Mesenteric fat pad (tissue), 1 donor: ENCODE data around the gene CTCF. TPM values are rescaled to one million over a fixed set of nuclear protein-coding genes. Genes with fewer than 3 reads are reported as not detected.

ENCODE experiments used
- DNase-seq: peaks from one replicate; pipeline ENCODE4 v3.0.0-alpha.2; 2020; ENCODE audit warnings: low spot score
- total RNA-seq: library from RNA; stranded (reverse); fragmentation: NEBNext Ultra II Directional; extraction: Animal tissue kit (Norgen Biotek cat#: 25700); gene quantifications from one replicate; pipeline ENCODE4 v1.2.1, GENCODE V29; 2021
- donor health status: DM: yes; HTN: yes; CAD: no.

The CTCF gene
- total RNA-seq, 1 donor from 2014 or later: 26.2 TPM

DNA sequence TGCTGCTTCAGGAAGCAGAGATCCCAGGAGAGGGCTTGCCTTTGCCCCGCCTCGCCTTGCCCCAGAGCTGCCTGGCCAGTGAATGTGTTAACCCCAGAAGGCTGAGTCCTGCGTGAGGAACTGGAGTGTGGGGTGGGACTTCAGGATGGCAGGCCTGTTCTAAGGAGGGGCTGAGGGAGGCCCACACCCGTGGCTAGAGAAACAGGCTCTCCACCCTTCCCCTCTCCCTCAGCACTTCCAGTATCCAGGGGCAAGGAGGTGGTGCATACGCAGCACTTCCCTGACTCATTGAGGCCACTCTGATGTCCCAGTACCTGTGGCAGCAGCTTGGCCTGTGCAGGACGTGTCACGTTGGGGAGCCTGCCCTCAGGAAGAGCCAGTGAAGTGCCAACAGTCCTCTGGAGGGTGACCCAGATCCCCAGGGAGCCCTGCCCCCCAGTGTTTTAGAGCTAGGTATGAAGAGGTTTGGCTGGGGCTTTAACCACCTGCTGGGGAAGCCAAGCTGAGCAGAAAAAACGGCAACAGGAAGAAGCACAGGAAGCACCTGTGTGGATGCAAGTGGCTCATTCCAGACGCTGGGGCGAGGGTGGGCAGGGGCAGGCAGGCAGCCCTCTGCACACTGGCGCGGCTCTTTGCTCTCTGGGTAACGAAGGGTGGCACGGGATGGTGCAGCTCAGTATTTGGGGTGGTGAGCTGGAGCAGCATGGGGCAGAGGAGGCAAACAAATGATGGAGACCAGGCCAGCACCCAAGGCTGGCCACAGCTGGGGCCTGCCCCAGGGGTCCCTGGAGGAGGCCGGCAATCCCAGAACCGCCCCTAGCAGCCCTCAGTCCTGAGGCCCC, 14.7 kb upstream of the CTCF start:
- DNase-seq: no peak

DNA sequence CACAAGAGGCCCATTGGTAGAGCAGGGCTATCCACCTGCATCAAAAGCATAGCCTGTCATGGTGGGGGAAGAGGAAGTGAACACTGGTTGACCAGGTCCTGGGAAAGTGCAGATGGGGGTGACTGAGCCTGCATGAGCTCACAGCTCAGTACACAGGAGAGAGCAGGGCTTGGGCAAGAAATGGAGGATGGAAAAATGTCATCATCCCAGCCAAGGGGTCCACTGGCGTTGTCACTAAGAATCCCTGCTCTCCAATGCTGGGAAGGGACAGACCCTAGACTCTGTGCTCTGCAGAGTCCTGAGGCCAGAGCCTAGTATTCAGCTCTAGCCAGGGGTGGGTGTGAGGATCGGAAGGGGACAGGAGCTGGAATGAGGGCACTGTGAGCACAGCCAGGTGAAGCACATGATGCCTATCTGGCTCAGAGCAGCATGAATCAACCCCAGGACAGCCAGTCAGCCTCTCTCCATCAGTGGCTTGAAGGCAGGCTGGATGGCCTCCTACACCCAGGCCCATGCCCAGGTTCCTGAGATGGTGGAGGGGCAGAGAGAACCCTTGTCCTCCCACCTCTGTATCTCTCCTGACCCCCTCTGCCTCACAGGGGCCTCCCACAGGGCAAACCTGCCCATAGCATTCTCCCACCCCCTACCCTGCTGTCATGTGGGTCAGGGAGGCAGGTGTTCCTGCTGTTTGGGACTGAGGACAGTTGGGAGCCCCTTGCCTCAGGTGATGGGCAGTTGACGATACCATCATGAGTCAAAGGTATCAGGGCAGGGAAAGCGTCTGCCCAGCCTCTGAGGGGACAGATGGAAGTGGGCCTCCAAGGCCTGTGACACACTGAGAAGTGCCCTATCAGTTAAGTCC, 13.8 kb upstream of the CTCF start:
- no peak for DNase-seq

DNA sequence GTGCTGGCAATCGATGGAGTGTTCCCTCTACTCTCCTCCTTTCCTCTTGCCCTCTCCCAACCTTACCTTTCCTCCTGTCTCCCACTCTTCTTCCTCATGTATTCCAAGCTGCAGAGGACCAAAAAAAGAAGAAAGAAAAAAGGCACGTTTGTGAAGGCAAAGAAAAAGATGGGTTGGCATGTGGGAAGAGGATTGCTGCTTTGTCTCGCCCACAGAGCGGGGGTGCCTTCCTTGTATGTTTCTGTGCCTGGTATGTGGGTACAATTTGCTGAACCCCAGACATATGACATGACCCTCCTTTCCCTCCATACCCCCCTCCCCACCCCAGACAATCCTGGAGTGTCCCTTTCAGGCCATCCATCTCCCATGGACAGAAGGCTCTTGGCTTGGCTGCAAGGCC, 13.1 kb upstream of the CTCF start:
- no peak for DNase-seq

DNA sequence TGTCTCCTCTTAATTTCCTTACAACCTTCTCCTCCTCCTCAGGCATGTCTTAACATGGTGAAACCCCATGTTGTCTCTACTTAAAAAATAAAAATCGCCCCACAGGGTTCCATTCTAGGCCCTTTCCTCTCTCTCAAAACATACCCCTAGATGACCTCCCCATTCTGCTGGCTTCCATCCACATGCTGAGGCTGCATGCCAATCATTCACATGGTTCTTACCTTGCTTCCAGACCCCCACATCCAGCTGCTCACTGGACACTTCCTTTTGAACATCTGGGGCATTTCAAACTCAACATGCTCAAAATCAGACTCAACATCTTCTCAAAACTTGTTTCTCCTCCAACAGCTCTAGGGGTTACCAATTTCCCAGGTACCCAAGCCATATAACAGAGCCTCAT, 12.4 kb upstream of the CTCF start:
- DNase-seq: no peak

DNA sequence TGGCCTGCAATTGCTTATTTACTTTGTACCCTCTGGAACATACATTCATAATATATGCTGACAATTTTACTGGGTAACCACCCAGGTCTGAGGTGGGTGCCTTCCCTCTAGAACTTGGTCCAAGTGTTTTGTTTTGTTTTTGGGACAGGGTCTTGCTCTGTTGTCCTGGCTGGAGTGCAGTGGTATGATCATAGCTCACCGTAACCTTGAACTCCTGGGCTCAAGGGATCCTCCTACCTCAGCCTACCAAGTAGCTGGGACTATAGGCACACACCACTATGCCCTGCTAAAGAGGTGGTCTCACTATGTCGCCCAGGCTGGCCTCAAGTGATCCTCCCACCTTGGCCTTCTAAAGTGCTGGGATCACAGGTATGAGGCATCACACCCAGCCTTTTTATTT, 11.2 kb upstream of the CTCF start:
- no peak for DNase-seq

DNA sequence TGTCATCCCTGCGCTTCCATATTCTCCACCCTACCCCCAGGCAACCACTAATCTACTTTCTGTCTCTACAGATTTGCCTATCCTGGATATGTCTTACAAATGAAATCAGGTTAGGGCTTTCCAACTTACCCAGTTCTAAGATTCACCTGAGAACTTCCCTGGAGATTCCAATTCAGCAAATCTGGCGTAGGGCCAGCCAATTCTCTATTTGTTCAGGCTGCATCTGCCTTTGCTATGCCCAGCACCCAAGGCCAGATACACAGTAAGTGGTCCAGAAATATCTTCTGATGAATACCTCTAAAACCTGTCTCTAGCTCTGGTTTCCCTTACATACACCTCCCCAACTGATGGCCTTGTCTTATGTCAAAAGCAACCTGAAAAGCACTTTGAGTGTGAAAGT, 10.4 kb upstream of the CTCF start:
- DNase-seq: no peak

DNA sequence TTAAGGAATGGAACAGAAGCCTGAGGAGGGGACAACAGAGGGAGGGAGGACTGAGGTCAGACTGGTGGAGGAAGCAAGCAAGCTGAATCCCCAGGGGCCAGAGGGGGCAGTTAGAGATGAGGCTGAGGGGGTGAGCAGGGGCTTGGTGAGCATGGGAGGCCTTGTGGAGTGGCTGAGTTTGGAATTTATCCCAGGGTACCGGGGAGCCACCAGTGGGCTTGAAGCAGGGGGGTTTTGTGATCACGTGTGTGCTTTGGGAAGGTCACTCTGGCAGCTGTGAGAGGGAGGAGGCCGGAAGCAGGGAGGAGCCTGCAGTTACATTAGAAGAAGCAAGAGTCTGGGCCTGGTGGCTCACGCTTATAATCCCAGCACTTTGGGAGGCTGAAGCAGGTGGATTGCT, 9.8 kb upstream of the CTCF start:
- DNase-seq: no peak

DNA sequence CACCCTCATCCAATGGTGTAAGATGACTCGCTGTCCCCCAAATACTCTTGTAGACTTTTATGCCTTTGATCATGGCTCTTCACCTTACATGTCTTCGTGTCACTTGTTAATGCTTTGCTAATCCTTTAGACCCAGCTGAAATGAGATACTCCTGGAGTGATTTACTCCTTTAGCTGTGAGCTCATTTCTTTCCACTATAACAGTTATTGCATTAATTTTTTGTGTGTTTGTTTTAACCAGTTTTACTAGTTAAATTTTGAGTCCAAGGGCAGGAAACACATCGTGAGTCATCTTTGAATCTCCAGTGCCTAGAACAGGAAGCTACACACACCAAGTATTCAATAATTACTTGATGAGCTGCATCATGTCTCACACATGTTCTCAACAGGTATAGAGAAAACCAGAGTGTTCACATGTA, 6.5 kb upstream of the CTCF start:
- DNase-seq: no peak

DNA sequence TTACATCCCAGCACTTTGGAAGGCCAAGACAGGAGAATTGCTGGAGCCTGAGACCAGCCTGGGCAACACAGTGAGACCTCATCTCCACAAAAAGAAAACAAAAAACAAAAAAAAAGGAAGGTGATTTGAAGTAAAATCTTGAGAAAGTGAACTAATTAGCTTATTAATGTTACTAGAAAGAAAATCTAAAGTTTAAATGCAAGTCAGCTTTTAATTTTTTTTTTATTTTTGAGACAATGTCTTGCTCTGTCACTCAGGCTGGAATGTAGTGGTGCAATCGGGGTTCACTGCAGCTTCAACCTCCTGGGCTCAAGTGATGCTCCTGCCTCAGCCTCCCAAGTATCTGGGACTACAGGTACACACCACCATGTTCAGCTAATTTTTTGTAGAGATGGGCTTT, 3.5 kb upstream of the CTCF start:
- DNase-seq: no peak

DNA sequence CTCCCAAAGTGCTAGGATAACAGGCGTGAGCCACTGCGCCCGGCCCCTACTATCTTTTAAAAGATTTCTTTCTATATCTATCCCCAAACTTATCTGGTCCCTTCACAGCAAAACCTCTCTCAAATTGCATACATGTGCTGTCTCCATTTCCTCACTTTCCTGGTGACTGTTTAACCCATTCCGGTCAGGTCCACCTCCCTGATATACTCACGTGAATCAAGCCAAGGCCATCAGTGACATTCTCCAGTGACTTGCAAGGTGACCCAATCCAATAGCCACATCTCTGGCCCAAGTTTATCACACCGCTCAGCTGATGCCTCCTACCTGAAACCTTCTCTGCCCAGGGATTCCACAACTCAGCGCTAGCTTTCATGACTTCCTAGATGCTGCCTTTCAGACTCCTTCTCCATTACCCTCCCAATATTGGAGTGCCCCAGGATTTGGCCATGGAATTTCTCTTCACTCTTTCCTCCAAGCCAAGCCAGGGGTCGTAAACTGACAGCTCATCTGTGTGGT, 1.4 kb upstream of the CTCF start:
- no peak for DNase-seq

DNA sequence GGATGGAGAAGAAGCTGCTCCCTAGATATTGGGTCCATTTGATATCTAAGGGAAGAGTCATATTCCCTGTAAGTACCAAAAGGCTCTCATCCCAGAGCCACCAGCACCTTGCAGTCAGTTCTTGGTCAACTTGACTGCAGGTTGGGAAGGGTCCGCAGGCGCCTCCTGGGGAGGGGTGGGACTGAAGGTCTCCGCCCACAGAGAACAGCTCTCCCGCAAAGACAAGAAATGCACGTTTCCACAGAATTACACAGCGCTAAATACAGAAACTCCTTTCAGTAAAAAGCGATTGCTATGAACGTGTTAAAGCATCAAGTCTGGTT, 864 bp upstream of the CTCF start:
- DNase-seq: no peak

DNA sequence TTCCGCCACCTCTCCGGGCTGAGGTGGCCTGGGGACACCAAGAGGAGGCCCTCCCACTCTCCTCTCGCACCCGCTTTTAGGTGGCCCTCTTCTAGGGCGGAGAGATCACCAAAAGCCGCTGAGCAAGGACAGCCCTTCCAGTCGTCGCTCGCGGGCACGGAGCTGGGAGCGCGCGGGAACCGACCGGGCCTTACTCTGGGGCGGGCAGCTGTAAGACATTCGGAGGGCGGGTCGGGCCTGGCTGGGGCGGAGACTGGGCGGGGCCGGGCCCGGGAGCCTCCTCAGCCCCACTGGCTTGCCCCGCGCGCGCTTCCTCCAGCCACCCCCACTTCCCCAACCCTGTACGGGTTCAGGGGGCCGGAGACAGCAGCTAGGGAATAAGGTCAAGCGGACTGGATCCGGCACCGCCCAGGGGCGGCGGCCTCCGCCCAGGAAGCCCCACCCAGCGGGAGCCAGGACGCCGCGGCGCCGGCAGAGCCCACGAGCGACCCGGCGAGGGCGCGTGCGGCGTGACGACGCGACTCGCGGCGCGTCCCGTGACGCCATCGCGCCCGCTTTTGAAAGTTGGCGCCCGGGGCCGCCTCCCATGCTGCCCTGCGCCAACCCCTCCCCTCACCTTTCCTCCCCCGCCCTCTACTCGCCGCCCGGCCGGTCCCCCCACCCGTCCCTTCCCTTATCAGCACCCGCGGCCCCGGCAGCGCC, 351 bp upstream of the CTCF start:
- peak; percentile 99 for DNase-seq

DNA sequence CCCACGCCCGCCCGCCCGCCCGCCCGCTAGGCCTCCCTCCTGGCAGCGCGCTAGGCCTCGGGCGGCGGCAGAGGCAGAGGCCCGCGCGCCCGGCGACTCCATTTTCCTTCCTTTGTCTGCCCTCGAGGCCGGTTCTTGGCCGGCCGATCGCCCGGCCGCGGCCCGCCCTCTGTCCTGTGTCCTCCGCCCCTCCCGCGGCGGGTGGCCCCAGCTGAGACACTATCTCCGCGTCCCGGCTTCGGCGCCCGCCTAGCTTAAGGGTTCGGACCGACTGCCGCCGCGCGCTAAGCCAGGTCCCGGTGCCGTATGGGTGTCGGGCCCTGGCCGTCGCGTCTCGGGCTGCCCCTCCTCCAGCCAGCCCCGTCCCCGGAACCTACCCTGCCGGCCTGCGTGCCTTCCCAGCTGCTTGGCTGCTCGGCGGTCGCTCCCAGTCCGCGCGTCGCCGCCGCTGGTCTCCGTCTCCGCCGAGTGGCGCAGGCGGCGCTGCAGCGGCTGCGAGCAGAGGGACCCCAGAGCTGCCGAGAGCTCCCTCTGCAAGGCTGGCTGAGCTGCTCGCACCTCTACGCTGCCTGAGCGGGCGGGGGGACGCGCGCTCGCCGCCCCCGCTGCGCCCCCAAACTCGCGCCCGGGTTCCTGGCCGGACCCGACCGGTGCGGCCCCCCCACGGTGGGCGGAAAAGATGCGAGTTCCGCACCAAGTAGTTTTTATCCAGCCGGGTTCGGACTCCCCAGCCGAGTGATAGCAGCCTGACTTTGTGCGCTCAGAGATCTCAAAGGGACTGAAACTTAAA, 787 bp downstream of the CTCF start:
- DNase-seq: no peak

DNA sequence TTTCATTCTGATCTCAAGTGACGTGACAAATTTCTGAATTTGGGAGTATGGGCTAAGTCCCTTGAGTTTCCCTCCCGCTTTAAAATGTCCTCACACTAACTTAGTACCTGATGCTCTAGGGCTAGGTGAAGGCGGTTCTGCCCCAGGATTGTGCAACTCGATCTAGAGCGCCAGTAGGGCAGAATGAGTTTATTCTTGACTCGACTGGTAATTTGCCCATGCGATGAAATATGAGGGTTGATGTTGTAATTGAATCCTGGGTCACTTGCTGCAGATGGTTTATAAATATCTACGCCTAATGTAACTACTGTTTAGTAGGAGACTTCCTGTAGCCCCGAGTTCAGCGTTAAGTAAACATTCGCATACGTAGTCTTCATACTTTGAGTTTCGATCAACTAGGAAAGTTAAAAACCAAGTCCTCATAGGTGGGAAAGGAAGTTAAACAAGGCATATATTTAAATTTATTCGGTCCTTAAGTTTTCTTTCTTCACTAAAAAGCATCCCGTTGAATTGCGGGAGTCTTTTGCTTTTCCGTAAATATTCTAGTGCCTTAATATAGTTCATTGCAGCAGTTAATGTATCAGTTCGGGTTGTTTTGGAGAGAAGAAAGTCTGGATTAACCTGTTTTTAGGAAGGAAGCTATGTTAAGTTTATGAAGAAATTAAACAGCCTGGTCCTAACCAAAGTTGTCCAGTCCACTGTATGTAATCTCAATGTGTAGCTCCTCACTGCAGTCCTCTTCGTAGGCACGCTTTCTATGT, 1.6 kb downstream of the CTCF start:
- no peak for DNase-seq

DNA sequence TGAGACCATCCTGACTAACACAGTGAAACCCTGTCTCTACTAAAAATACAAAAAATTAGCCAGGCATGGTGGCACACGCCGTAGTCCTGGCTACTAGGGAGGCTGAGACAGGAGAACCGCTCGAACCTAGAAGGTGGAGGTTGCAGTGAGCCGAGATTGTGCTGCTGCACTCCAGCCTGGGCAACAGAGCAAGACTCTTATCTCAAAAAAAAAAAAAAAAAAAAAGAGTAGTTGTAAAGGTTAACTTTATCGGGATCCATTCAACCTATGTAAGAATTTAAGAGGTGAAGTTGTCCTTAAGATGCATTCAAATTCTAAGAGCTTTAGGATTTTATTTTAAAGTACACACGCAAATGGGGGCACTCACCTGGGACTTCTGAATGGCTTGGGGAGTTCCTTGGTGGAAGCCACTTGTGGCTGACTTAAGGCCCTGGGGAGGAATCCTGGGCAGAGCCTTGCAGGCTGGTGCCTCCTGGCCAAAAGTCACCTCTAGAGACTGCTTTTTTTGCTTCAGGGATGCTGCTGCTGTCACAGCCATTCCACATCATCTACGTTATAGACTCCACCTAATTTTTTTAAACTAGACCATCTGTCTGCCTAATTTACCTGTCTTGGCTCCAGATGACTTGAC, 3.3 kb downstream of the CTCF start:
- DNase-seq: peak; percentile 35

DNA sequence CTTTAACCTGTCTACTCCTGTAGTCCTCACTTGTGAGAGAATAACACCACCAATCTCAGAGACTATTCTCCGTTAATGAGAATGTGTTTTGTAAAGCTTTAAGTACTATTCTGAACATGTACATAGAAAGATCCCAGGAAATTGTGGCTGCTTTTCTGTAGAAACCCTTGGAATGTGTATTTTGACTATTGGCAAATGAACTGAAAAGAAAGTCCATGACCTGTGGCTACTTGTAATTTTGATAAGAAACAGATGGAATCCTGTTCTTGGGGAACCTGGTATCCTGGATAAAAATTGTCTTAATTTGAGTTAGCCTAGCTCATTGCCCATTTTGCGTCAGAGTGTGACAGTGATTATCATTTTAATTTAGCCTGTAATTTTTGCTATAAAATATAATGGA, 9.1 kb downstream of the CTCF start:
- no peak for DNase-seq

DNA sequence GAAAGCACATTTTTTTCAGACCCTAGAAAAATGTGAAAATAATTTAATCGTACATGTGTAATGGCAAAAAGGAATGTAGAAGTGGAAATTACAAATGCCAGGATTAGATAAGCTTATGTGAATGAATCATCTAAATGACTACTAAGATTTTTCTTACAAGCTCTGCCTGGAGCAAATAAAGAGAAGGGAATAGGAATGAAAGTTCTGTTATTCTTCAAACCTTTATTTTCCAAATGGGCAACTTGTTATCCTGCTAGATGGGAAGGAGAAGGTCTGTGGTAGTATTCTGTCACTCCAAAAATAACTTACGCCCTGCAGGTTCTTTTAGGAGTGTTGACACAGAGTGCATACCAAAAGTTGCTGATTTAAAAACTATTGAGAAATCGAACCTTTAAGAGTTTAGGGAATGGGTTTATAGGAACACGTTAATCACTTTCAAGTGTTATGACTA, 9.7 kb downstream of the CTCF start:
- no peak for DNase-seq

DNA sequence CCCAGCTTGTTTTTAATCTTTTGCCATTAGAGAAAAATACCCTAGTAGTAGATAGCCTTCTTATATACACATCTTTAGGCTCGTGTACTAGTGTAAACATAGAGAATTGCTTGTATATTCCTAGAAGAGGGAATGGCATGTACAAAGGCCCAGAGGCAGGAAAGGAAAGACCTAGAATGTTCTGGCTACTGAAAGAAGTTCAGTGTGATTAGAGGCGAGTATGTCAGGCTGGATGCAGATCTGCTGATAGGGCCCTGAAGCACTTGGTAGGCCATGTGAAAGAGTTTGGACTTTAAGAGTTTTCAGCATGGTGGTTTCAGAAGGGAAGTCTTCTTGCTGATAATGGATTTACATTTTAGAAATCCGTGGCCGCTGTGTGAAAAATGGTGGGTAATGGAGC, 17.4 kb downstream of the CTCF start:
- no peak for DNase-seq

DNA sequence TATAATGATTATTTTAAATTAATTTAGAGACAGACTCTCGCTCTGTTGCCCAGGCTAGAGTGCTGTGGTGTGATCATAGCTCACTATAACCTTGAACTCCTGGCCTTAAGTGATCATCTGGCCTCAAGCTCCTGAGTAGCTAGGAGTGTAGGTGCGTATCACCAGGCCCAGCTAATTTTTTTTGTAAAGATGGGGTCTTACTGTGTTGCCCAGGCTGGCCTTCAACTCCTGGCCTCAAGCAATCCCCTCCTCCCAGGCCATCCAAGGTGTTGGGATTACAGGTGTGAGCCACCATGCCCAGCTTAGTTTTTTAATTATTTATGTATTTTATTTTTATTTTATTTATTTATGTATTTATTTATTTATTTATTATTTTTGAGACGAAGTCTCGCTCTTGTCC, 17.9 kb downstream of the CTCF start:
- DNase-seq: no peak

DNA sequence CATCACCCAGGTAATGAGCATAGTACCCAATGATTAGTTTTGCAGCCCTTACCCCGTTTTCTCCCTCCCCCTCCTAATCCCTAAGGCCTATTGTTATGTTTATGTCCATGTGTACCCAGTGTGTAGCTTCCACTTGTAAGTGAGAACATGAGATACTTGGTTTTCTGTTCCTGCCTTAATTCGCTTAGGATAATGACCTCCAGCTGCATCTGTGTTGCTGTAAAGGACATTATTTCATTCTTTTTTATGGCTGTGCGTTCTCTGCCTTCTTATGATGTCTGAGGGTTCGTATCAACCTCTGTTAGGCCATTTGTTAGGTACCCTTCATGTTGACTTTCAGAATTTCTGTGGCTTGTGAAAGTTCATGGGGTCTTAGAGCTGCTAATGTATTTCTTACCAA, 31.0 kb downstream of the CTCF start:
- no peak for DNase-seq
